ENCODE data around the gene ZNF536.

Gene ZNF536

DNA sequence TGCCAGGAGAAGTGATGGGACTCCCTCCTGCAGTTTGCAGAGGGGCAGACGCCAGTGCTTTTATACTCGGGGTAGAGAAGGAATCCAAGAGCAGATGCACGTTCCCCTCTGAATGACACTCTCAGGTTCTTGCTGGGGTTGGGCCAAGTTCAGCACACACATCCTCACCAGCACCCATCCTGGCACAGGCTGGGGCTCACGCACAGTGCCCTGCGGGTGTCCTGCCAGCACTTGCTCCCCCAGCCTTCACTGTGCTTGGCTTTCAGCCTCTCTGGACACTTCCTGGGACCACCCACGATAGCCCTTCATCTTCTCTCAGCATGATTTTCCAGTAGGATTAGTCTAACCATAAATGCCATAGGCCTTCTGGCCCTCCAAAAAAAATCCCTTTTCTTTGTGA, 158.6 kb downstream of the ZNF536 start:
- no peak for DNase-seq (ENCODE audit: low spot score)

DNA sequence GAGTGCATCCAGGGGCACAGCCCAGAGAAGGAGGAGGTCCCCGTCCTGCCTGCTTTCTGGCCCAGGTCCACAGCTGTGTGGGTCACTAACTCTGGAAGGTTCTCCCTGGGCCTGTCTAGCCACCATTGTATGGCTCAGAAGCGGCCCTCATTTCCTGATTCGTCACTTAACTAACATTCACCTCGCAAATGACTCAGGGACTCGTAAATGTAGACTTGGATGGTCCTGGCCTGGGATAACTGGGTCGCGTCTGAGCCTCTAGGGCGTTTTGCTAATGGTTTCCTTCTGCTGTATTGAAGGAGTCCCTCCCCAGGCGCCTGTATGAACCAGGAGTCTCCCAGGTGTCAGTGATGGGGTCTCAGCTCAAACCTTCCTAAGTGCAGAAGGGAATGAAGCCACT, 162.8 kb downstream of the ZNF536 start:
- no peak for DNase-seq (ENCODE audit: low spot score)

DNA sequence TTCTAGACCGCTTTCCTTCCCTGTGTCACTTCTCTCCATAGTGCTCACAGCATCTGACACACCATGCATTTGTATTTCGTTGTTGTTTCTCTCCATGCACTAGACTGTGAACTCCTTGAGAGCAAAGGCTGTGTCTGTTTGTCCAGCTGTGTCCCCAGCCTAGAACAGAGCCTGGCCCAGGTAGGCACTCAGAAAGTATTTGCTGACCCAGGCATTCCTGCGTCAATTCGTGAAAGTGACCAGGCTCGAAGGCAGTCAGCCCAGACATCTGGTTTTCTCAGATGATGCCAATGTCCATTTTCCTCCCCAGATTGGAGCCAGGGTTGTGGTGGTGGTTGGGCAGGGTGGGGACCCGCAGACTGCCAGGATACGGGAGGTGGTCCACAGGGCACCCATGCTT, 164.8 kb downstream of the ZNF536 start:
- no peak for DNase-seq (ENCODE audit: low spot score)

DNA sequence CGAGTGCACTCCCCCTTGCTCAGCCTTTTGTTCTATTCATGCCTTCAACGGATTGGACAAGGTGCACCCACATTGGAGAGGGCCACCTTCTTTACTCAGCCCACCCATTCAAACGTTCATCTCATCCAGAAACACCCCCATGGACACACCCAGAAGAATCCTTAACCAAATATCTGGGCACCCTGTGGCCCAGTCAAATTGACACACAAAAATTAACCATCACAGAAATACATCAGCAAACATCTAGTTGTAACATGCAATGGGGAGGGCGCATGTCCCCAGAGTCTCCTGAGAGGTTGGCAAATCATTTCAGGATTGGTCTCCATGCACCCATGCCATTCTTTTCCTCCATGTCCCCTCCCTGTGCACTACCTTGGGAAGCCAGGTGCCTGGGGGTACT, 167.1 kb downstream of the ZNF536 start:
- no peak for DNase-seq (ENCODE audit: low spot score)

DNA sequence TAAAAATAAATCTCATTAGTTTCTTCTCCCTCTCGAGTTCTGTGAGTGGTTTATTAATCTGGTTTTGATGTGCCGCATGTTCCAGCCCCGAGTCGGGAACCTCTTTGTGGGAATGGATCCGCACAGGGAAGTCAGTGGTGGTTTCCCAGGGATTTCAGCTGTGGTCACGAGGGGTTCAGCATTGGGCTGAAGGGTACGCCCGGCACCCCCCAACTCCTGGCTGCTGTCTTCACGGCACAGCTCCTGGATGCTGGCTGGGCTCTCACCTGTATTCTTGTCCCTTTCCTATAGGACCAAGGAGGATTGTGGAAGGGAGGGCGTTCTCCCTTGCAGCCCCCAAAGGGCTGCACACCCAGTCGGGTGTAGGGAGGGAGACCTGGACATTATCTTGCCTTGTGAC, 167.8 kb downstream of the ZNF536 start:
- DNase-seq (ENCODE audit: low spot score), result no peak

DNA sequence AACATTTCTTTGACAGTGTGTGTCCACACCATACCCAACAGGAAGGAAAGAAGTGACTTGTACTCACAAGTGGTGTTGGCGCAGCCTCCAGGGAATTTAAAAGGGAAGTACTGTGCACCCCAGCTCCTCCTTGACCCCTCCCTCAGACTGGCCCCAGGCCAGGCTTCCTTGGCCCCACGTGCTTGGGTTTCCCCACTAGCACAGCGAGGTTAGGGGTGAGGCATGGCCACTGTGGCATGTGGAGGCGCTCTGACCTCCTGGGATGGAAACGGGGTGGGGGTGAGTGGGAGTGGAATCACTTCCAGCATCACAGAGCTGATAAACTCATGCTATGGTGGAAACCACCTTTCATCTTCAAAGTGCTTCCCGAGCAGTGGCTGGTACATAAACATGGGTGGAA, 168.6 kb downstream of the ZNF536 start:
- no peak for DNase-seq (ENCODE audit: low spot score)

DNA sequence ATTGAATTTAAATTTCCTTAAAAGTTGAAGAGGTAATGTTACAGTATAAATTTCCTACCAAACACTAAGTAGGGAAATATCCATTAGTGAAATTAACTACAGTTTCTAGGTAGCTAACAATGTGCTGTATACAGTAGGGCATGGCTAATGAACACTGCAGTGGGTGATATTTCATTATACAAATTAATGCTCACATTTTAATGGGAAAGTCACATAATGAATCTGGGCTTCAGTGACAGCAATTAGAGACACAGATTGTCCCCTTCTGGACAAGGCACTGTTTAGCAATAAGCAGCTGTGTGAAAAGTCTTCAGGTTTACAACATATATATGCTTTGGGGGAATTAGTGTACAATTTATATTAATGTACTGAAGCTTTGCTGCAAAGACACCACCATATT, 169.4 kb downstream of the ZNF536 start:
- DNase-seq (ENCODE audit: low spot score), result no peak

DNA sequence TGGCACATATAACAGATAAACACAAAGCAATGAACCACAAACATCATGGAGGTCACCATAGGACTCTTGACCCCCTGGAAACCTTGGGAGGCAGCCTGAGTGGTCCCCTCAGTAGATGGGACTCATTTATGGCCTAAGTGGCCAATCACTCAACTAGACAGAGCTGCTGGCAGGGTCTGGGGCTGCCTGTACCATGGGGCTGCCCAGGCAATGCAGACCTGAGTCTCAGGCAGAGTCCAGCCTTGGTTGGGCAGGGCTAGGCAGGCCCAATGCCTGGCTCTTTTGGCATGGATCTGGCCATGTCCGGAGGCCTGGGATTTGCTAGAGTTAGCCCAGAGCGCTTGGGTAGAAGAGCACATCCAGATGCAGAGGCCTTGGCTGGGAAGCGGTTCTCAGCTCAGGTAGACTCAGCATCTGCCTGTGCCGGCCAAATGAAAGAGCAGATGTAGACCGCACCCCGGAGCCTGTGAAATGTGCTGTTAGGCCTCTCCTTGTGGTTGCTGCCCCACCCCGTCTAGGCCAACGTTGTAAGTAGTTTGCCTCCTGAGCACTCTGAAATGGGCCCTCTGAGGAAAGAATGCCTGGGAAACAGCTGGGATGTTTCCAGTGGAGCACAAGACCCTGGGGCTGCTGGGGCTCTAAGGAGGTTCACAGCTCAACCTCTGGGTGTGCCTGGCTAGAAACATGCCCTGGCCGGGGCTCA, 171.2 kb downstream of the ZNF536 start:
- no peak for DNase-seq (ENCODE audit: low spot score)

DNA sequence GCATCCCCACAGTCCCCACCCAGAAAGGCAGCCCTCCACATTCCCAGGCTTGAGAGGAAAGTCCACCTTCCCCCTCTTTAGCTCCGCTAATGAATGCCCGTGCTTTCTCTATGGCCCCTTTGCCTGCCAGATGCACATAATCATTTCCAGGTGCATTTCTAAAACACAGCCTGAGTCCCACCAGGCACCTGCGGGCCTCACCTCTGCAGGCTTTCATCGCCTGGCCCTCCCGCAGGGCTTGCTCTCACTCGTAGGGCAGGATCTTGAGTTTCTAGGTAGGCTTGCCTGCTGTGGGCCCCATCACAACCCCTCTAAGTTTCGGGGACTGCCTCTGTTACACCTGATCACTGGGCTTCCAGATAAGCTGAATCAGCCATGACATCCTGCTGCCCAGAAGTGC, 173.6 kb downstream of the ZNF536 start:
- DNase-seq (ENCODE audit: low spot score), result no peak

DNA sequence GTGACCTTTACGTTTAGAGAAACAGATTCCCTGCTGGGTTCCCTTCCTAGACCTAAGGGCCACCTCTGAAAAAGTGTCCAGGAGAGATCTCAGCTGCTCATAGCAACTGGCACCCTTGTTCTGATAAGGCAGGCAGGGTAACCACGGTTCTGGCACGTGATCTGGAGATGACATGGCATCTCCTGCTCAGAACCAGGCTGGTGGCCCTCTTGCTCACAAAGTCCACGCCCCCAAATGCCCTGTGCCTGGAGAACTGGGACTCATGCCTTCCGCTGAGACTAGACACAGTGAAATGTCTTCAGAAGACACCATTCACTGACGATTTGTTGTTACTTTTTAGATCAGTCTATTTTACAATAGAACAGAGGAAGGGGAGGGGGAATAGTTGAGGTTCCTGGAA, 174.1 kb downstream of the ZNF536 start:
- no peak for DNase-seq (ENCODE audit: low spot score)

DNA sequence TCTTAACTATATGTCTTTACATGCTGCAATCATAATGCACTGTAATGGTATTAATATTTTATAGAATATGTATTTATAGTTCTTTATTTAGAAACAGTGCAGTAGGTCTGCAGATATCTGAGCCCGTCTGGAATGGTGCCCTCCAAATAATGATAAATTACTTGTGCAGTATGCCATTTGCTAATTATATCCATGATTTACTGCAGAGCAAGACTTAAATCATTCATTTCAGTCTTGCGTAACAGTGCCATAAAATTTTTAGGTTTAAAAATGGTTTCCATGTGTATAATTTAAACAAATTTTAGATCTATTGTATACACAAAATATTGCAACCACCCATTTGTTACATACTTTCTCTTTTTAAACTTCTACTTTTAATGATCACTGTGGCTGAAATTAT, 175.1 kb downstream of the ZNF536 start:
- no peak for DNase-seq (ENCODE audit: low spot score)

DNA sequence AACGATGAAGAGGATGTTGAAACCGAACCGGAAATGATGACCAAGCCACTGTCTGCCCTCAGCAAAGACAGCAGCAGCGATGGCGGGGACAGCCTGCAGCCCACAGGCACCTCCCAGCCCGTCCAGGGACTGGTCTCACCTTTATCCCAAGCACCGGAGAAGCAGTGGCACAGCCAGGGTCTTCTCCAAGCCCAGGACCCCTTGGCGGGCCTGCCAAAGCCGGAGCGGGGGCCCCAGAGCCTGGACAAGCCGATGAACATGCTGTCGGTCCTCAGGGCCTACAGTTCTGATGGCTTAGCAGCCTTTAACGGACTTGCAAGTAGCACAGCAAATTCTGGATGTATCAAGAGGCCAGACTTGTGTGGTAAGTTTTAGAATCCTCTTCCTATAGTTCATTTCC, 177.0 kb downstream of the ZNF536 start:
- DNase-seq (ENCODE audit: low spot score), result no peak

DNA sequence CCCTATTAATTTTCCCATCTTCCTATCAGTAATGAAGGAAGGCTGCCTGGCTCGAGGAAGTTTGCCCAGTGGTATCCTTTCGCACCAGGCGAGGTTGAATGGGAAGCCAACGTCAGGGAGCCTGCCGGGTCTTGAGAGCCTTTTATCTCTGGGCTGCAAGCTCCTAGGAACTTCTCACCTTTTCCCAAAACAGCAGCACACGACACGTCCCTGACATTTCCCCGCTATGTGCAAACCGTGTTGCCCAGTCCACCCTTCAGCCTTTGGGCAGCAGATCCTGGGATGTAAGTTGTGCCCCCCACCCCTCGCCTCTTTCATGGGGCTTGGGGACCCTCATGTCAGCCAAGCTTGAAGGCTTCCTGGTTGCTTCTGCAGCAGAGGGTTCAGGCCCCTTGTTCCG, 179.1 kb downstream of the ZNF536 start:
- DNase-seq (ENCODE audit: low spot score), result no peak

DNA sequence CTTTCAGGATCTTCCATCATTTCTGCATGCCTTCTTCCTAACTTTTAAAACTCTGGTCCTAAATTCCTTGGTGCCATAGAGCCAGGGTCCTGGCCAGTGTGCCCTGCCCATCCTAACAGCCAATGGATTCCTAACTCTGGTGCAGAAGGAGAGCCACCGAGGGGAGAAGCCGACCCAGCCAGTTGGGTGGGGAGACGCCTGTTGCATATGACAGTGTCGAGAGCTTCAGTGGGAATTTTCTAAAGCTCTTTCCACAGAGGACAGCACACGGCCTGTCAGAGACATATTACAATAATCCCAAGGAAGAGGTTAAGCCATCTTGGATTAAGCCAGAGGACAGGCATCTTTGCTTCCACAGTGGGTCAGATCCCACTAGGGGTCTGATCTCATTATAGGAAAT, 180.4 kb downstream of the ZNF536 start:
- no peak for DNase-seq (ENCODE audit: low spot score)

DNA sequence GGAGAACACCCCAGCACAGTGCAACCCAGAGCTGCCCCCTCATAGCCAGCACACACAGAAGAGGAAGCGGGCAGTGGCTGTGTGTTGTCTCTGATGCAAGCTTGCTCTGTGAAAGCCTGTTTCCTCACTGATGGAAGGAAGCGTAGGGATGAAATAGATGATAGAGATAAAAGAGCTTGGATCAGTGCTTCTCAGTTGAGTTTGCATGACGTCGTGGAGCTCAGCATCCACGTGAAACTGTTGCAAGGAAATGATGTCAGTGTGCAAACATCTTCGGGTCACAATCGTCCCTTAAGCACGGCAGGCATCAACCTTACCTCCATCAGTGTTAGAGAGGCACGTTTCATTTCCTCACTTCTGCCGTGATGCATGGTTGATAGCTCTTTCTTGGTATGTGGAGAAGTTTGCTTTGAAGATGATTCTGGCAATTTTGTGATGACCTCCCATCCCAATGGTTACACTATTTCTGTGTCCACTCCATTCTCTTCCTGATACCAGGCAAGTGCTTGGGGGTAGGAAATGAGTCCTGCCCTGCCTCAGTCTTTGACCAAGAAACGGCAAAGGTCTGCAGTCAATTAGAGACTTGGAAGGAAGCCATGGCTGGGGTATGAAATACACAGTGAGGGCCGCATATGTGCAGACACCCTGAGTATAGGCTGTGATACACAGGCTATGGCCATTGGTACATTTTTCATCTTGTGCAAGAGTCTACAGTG, 183.0 kb downstream of the ZNF536 start:
- DNase-seq (ENCODE audit: low spot score), result no peak

DNA sequence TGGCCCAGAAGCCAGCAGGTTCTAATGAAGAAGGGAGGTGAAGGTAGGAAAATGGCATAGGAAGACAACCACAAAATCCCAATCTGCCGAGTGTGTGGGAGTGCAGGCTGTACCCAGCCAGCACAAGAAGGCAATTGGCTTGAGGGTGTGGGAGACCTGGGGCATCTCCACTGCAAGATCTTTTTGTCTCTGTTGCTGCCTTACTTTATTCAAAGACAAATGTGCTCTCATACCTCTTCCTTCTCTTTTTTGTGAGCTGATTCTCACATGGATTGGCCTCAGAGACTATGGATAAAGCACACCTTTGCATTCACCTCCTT, 183.6 kb downstream of the ZNF536 start:
- DNase-seq (ENCODE audit: low spot score), result no peak

DNA sequence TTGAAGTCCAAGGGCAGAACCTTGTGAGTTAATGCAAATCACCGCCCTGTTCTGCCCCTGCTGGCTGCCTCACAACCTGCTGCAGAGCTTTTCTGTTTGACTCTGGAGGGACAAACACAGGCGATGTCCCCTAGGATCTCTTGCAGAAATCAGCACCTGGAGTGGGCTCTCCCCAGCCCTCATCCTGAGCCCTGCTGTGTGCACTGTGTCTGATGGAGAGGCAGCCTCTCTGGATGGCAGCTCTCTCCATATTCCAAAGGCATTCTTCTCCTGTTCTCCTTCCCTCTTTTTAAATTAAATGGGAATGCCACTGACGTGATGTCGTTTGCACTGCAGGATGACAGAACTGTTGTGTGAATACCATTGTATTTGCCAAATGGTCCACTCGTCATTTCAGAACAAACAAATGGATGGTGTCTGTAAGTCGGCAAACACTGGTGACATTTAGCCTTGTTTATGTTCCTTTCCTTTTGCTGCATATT, 184.1 kb downstream of the ZNF536 start:
- DNase-seq (ENCODE audit: low spot score), result no peak

DNA sequence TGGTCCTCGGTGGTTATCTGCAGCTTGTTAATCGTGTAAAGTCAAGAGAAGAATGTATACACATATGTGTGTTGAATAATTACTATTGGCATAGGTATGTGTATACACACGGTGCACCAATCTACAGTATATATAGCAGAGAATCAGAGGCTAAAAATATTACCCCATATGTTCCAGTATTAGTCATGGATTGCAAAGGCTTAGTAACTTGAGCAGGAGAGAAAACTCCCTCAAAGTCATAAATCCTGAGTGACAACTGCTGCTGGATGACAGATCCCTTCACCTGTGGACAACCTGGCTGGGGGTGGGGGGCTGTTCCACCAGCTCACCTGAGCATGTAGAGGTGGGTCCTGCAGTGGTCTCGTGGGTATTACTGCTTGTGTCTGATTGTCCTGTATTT, 185.0 kb downstream of the ZNF536 start:
- DNase-seq (ENCODE audit: low spot score), result no peak

DNA sequence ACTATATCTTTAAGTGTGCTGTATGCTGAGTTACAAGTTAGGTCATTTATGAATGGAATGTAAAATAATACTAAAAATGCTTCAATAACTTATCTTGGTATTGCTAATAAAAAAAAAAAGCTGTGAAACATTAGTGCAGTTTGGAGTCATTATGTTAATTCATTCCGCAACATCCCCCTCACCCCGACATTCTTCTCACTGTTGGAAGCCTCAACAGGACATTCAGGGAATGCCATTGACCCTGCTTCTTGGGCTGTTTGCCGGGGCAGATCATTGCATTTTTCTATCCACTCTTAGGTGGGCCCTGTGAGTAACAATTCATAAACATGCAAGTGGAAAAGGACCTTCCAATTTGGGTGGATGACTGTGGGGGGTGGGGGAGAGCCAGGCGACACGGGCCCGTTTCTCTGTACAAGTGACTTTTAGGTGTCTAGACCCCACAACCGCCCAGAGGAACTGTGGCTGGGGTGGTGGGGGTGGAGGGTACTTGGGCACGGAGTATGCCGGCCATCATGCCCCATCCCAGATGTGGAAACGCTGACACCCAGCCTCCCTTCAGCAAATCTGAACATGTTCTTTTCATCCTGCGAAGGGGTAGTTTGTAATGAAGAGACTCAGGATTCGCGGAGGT, 185.9 kb downstream of the ZNF536 start:
- no peak for DNase-seq (ENCODE audit: low spot score)

DNA sequence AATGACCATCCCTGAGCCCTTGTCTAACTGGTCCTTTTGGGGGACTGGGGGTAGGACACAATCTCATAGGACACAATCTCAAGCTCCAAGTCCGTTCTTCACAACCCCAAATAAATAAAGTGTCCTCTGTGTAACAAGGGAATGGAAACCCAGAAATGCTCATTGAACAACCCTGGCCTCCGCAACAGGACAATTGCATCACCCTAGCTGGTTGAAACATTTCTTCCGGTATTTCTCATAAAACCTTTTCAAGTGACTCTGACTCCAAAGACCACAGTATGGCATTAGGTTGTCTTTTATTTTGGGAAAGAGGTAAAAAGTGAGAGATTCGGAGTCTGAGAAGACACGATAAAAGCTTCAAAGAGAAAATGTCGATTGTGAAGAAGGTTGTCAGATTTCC, 186.6 kb downstream of the ZNF536 start:
- no peak for DNase-seq (ENCODE audit: low spot score)

DNA sequence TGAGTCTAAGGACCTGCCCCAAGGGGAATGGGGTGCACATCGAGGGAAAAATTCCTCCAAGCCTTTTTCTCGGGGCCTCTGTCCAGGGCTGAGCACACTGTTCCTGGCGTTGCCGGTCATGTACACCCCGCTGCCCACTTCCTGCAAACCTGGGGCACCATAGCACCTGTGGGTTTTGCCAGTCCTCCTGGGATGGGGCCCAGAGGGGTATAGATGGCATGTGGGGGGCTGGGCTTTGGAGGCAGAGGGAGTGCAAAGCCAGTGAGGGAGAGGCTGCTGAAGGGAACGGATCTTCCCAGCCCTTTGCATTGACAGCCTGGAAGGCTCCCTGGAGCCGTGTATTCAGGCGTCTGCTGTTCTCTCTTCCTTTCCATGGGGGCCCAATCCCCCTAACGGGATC, 187.3 kb downstream of the ZNF536 start:
- no peak for DNase-seq (ENCODE audit: low spot score)

DNA sequence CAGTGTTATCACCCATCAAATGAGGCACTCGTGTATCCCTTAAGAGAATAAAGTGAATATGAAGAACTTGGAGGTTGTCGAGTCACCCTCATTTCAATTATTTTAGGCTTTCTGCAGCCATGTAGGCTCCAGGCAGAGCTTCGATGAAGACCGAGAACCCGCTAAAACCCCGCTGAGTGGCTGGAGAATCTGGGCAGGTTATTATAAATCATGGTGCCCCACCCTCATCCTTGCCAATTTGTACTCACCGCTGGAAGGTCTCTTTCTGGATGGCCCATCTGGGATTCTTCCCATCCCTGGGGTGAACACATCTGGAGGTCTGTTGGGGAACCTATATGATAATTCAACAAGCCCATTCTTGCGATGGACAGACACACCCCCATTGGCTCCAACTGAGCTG, 190.8 kb downstream of the ZNF536 start:
- no peak for DNase-seq (ENCODE audit: low spot score)

DNA sequence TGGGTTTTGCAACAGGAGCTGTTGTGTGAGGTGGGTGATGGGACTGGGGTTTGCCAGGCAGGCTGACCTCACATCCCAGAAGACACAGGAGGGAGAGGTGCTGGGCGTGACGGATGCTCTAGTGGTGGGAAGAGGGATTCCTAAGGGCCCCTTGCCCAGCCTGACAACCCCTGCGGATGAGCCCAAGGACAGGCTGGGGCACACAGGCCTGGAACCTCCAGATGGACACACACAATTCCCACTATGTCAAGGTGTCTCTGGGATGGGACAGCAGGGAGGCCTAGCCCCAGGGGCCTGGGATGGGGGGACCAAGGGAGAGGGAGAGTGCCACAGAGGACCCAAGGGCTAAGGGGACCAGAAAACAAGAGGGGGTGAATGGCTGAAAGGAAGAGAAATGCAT, 191.5 kb downstream of the ZNF536 start:
- no peak for DNase-seq (ENCODE audit: low spot score)

DNA sequence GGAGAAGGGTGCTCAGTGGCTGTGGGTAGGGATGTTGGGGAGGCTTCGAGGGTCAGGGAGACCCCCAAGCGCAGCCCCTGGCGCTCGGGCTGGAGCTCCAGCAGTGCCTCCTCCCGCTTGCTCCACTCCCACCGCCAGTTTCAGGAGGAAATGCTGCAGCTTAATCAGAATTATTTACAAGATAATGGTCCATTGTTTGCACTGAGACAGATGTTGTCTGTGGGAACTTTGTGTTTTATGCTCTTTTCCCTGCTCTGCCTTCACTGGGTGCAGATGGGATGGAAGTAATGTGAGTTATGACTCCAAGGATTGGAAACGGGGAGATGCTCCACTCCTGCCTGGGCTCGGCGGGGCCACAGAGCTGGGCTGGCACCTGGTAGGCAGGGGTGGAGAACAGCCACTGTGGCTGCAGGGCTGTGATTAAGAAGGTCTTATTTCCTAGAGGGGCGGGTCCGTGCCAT, 192.4 kb downstream of the ZNF536 start:
- no peak for DNase-seq (ENCODE audit: low spot score)

All from HuH-7.5 (cell line).